Measurements from ENCODE around the gene CACNA1S. TPM values are rescaled to one million over a fixed set of nuclear protein-coding genes. Genes with fewer than 3 reads are reported as not detected.

CACNA1S gene
- total and polyA plus RNA-seq, 2 of the 4 experiments (the other 2 are of a cell fraction), result not detected

DNA sequence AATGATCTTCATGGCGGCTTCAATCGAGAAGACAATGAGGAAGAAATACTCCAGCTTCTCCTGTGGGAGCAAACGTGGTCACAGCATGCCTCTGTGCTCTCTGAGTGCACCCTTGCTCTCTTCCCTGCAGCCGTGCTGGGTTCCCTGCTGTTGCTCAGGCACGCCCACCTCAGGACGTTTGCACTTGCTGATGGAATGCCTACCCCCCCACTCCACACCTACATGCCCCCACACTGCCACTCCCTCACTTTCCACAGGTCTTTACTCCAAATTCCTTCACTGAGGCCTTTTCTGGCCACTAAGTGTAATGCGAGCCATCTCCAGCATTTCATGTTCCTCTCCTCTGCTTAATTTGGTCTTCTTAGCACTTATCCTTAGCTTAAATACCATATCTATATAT, 18.3 kb downstream of the CACNA1S start:
- H3K4ac ChIP-seq (ENCODE audit: low read depth, low read length), result no peak overlapping the region
- no peak overlapping the region for H3K14ac ChIP-seq (replicated peaks; ENCODE audit: low read depth, low read length)
- 68% methylated on average over 4 of the region's 7 CpGs; no CpG with 5 or more reads in 1 of the 2 experiments for WGBS, 2 experiments (ENCODE audit: extremely low coverage in 2 of 2, insufficient read length in 1 of 2)
- no peaks in the 10 kb centered on the region for H3K9me3 ChIP-seq (ENCODE audit: control insufficient read depth, insufficient read depth, low read length)
- H3K56ac ChIP-seq (ENCODE audit: extremely low read depth, insufficient read depth, low read length), result no peak overlapping the region
- H3K23ac ChIP-seq (ENCODE audit: low read depth, low read length), result no peak overlapping the region
- H2BK5ac ChIP-seq (ENCODE audit: low read depth, low read length, poor library complexity, severe bottlenecking), result no peak overlapping the region
- ChIA-PET CTCF (no interaction called here), POLR2A (ENCODE audit: unreplicated experiment) (no interaction called here)
- H2BK20ac ChIP-seq (ENCODE audit: low read depth, low read length), result no peak overlapping the region
- H3K9me1 ChIP-seq (ENCODE audit: insufficient read depth, low read length), result no peaks in the 10 kb centered on the region
- TF ChIP-seq, protein P1, sequence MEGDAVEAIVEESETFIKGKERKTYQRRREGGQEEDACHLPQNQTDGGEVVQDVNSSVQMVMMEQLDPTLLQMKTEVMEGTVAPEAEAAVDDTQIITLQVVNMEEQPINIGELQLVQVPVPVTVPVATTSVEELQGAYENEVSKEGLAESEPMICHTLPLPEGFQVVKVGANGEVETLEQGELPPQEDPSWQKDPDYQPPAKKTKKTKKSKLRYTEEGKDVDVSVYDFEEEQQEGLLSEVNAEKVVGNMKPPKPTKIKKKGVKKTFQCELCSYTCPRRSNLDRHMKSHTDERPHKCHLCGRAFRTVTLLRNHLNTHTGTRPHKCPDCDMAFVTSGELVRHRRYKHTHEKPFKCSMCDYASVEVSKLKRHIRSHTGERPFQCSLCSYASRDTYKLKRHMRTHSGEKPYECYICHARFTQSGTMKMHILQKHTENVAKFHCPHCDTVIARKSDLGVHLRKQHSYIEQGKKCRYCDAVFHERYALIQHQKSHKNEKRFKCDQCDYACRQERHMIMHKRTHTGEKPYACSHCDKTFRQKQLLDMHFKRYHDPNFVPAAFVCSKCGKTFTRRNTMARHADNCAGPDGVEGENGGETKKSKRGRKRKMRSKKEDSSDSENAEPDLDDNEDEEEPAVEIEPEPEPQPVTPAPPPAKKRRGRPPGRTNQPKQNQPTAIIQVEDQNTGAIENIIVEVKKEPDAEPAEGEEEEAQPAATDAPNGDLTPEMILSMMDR (conservative IDR thresholded peaks at IDR 0.05; ENCODE audit: low read depth, low read length), result no peak
- TF ChIP-seq FOS (IDR thresholded peaks at IDR 0.05; ENCODE audit: low read depth, low read length), result no peak
- TF ChIP-seq MAZ (IDR thresholded peaks at IDR 0.05; ENCODE audit: borderline replicate concordance, low read depth, low read length), result no peak
- no peak for TF ChIP-seq RFX5 (IDR thresholded peaks at IDR 0.05; ENCODE audit: low read depth, low read length)
- TF ChIP-seq RAD21 (IDR thresholded peaks at IDR 0.05; ENCODE audit: low read length), result no peak
- TF ChIP-seq CEBPB (IDR thresholded peaks at IDR 0.05; ENCODE audit: low read depth, low read length), result no peak
- TF ChIP-seq, protein P2, sequence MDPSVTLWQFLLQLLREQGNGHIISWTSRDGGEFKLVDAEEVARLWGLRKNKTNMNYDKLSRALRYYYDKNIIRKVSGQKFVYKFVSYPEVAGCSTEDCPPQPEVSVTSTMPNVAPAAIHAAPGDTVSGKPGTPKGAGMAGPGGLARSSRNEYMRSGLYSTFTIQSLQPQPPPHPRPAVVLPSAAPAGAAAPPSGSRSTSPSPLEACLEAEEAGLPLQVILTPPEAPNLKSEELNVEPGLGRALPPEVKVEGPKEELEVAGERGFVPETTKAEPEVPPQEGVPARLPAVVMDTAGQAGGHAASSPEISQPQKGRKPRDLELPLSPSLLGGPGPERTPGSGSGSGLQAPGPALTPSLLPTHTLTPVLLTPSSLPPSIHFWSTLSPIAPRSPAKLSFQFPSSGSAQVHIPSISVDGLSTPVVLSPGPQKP (IDR thresholded peaks at IDR 0.05; ENCODE audit: borderline replicate concordance, low read depth, low read length), result no peak
- no peak for TF ChIP-seq MXI1 (IDR thresholded peaks at IDR 0.05; ENCODE audit: borderline replicate concordance, low read depth, low read length)
- TF ChIP-seq RCOR1 (IDR thresholded peaks at IDR 0.05; ENCODE audit: insufficient replicate concordance, low read length), result no peak
- TF ChIP-seq MAFK (IDR thresholded peaks at IDR 0.05; ENCODE audit: low read depth, low read length), result no peak
- TF ChIP-seq, protein P3, sequence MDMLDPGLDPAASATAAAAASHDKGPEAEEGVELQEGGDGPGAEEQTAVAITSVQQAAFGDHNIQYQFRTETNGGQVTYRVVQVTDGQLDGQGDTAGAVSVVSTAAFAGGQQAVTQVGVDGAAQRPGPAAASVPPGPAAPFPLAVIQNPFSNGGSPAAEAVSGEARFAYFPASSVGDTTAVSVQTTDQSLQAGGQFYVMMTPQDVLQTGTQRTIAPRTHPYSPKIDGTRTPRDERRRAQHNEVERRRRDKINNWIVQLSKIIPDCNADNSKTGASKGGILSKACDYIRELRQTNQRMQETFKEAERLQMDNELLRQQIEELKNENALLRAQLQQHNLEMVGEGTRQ (IDR thresholded peaks at IDR 0.05; ENCODE audit: low read depth, low read length), result no peak
- ATAC-seq (ENCODE audit: low read depth), result no peak
- in situ Hi-C loops (cut with MboI; ENCODE audit: low sequenced_read_pairs), result no loop called here
- H3K27me3 ChIP-seq (ENCODE audit: control insufficient read depth, insufficient read depth, low read length), result peaks cover 80% of the 10 kb centered on the region
- no peak overlapping the region for H2AK9ac ChIP-seq (replicated peaks; ENCODE audit: low read depth, low read length, poor library complexity)
- no peak overlapping the region for H3K4me2 ChIP-seq (ENCODE audit: low read depth, low read length)
- H2AK5ac ChIP-seq (ENCODE audit: low read depth, low read length), result no peak overlapping the region
- H3K27ac ChIP-seq (ENCODE audit: insufficient read depth, low read length), result no peak overlapping the region
- no peaks in the 10 kb centered on the region for H3K4me1 ChIP-seq (ENCODE audit: control insufficient read depth, insufficient read depth, low read length)
- H3K36me3 ChIP-seq (ENCODE audit: control insufficient read depth, insufficient read depth, low read length), result no peaks in the 10 kb centered on the region
- intact Hi-C loops (cut with micrococcal nuclease), result no loop called here
- H4K20me1 ChIP-seq (ENCODE audit: insufficient read depth, low read length), result no peaks in the 10 kb centered on the region
- no peak overlapping the region for H3K18ac ChIP-seq (ENCODE audit: low read depth, low read length)
- DNase-seq, result no peak
- no peak overlapping the region for H2BK15ac ChIP-seq (ENCODE audit: low read depth, low read length)
- H4K5ac ChIP-seq (ENCODE audit: low read depth, low read length), result no peak overlapping the region
- H3K9ac ChIP-seq (ENCODE audit: low read depth, low read length), result no peak overlapping the region
- H4K91ac ChIP-seq (ENCODE audit: insufficient read depth, low read depth, low read length), result no peak overlapping the region
- BruUV-seq (replicated peaks), result no TSS peak
- H2BK120ac ChIP-seq (ENCODE audit: low read depth, low read length), result no peak overlapping the region
- H3K4me3 ChIP-seq (ENCODE audit: insufficient read depth, low read depth, low read length), result no peak overlapping the region
- H3K79me1 ChIP-seq (ENCODE audit: low read depth in 1 of 2, low read length in 2 of 2), result no peaks in the 10 kb centered on the region
- H2AFZ ChIP-seq (replicated peaks; ENCODE audit: low read length, poor library complexity), result no peak overlapping the region
- no peak overlapping the region for H4K8ac ChIP-seq (ENCODE audit: low read depth in 2 of 2, low read length in 2 of 2)
- dilution Hi-C loops (cut with HindIII; ENCODE audit: low sequenced_read_pairs, unreplicated experiment), result no loop called here

Measured in IMR-90 (cell line).